HG02885 (cell line): ENCODE data around the gene MINDY3.

Experiments
- ATAC-seq: cut with Tn5 transposase; IDR thresholded peaks from one replicate; pipeline ENCODE4 v1.9.1; 2021; ENCODE audit warnings: mild to moderate bottlenecking; ENCODE audit not compliant: unreplicated experiment, poor library complexity

The MINDY3 gene

GRCh38 chr10:15742102-15742501 lies 118.2 kb downstream of the MINDY3 start:
- no peak for ATAC-seq

- no peak for ATAC-seq
Observed at GRCh38 chr10:15741581-15741980, 118.7 kb downstream of the MINDY3 start.

GRCh38 chr10:15740261-15740660 lies 120.0 kb downstream of the MINDY3 start:
- ATAC-seq = no peak

GRCh38 chr10:15739254-15739970 lies 120.9 kb downstream of the MINDY3 start:
- no peak for ATAC-seq

DNA sequence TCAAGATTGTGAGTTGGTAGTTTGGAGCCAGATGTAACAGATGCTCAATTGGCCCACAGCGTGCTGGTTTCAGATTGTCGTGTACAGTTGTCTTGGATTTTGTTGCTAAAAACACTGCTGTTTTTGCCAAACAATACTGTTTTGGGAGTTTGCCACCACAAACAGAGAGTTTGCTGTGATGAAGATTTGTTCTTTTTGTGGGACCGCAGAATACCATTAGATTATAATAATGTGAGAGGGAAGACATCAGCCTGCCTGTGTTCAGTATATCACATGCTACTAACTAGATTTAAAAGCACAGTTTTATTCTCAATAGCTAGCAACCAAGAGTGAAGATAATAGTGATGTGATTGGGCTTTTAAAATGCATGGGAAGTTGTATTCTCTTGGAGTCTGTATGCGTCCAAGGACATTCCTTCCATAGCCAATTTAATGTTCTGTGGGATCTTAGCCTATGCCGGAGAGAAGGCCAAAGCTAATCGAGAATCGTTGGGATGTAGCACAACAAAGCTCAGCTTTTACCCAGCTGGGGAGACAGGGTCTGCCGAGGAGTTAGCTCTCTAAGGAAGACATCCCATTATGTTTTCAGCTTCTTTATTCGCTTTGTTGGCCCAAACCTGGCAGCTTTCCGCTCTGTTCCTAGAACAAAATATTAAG lies 121.9 kb downstream of the MINDY3 start:
- no peak for ATAC-seq

DNA sequence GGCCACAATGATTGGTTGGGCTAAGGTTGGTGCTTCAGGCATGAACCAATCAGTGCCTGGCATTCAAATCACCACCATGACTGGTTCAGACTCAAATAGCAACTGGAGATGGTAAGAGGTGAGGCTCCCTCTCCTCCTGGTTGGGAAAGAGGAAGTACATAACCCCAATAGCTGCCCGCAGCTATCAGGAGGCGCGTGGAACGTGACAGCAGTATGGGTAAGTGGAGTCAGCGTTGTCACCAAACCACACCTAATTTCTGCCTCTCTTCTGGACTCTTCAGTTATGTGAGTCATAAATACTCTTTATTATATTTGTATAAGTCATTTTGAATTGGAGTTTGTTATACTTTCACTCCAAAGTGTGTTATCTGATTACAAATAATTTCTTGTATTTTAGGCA lies 122.7 kb downstream of the MINDY3 start:
- no peak for ATAC-seq

DNA sequence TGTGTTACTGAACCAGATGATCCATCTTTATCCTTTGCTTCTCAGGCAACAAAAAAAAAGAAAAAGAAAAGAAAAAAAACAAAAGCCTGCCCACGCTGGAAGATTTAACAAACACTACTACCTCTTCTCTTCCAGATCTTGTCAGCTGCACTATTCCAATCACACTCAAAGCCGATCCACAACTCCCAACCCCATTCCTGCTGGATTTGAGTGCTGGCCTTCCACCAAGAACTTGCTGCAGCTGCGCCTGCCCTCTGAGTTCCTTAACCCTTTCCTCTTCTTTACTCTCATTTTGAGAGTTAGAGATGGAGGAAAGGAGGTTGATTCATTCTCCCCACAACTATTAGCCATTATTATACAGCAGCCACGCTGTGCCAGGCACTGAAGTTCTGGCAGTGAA lies 124.5 kb downstream of the MINDY3 start:
- no peak for ATAC-seq

DNA sequence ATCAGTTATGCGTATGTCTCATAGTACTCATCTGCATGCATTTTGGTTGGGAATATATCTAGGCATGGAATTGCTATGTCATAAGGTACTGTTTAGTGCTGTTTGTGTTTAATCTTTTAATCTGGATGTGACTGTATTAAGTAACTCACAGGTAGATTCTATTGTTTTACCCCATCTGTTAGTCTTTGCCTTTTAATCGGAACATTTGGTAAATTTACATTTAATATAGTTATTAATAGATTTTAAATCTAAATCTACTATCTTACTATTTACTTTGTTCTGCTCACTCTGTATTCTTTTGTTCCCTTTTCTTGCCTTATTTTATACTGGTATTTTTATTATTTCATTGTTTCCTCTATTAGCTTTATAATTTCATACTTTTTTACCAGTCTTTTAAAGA lies 130.0 kb downstream of the MINDY3 start:
- no peak for ATAC-seq

DNA sequence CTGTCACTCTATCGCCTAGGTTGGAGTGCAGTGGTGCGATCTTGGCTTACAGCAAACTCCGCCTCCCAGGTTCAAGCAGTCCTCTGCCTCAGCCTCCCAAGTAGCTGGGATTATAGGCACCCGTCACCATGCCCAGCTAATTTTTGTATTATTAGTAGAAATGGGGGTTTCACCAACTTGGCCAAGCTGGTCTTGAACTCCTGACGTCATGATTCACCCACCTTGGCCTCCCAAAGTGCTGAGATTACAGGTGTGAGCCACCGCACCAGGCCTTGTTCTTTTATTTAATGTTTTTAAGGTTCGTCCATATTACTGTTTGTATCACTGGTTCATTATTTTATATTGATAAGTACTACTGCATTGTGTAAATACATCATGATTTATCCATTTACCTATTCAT lies 130.4 kb downstream of the MINDY3 start:
- ATAC-seq = no peak
